Tibial nerve (tissue), 4 donors: Measurements from ENCODE around the gene CDKL4. TPM values are rescaled to one million over a fixed set of nuclear protein-coding genes. Genes with fewer than 3 reads are reported as not detected.
"Not testable (repeated sequence)": the region's sequence is repeated elsewhere in the genome, so short reads cannot be mapped to it uniquely, and the experiment has no call there.

ENCODE experiments used
- DNase-seq, 2 donors: peaks; one replicate each; pipeline ENCODE4 v3.0.0-alpha.2; 2019; ENCODE audit warnings: low spot score in 2 of 2
- H3K27ac ChIP-seq, 4 donors: fragments of 200-600 bp; sonication (generic) in 3 of 4; one replicate each; pipeline ENCODE4 v1.5.1; 2017 to 2019; ENCODE audit warnings: mild to moderate bottlenecking in 1 of 4
- H3K27me3 ChIP-seq, 2 donors: fragments of 200-600 bp; sonication (generic) in 1 of 2; one replicate each; pipeline versions ENCODE4 v1.5.1 to v1.6.0; 2017 to 2019
- H3K36me3 ChIP-seq, 3 donors: fragments of 200-600 bp; sonication (generic); one replicate each; pipeline ENCODE4 v1.5.1; 2018 to 2019
- H3K4me1 ChIP-seq, 4 donors: fragments of 200-600 bp; sonication (generic) in 3 of 4; one replicate each; pipeline ENCODE4 v1.5.1; 2017 to 2019
- H3K4me3 ChIP-seq, 4 donors: fragments of 200-600 bp; sonication (generic) in 3 of 4; one replicate each; pipeline ENCODE4 v1.5.1; 2017 to 2019; ENCODE audit warnings: mild to moderate bottlenecking in 1 of 4, moderate library complexity in 1 of 4
- H3K9me3 ChIP-seq, 4 donors: fragments of 200-600 bp; sonication (generic) in 3 of 4; one replicate each; pipeline ENCODE4 v1.5.1; 2017 to 2019
- EP300 ChIP-seq, 2 donors: sonication (generic); formaldehyde crosslinking; IDR thresholded peaks; one replicate each; pipeline ENCODE4 v1.6.1; 2017; ENCODE audit warnings: antibody characterized with exemption in 2 of 2, mild to moderate bottlenecking in 1 of 2
- POLR2A ChIP-seq, 2 donors: fragments of 450-650 bp; IDR thresholded peaks; one replicate each; pipeline ENCODE4 v1.6.1; 2017; ENCODE audit warnings: antibody characterized with exemption in 2 of 2, mild to moderate bottlenecking in 2 of 2, moderate library complexity in 2 of 2
- WGBS, 2 donors: methylation state at CpG; one replicate each; pipeline ENCODE4 v1.1.5; 2018; 5-methylcytosine and 5-hydroxymethylcytosine counted together
- total RNA-seq, 4 donors: library from RNA; depleted of rRNA; stranded (reverse); fragments of >200 nt; gene quantifications; one replicate each; pipeline ENCODE4 v1.1.0, GENCODE V29; 2016
- TF ChIP-seq, protein P1 (sequence below), 5 experiments: fragments of 200-600 bp in 3 of 5; fragments of 450-650 bp in 2 of 5; sonication (generic) in 3 of 5; IDR thresholded peaks; one replicate each; pipeline ENCODE4 v1.5.1; 2016 to 2019; ENCODE audit warnings: antibody characterized with exemption in 5 of 5, mild to moderate bottlenecking in 3 of 5, moderate library complexity in 2 of 5

Gene CDKL4
- total RNA-seq, 4 donors from 2014 or later: 0.22 to 0.42 TPM; not detected in 2

DNA sequence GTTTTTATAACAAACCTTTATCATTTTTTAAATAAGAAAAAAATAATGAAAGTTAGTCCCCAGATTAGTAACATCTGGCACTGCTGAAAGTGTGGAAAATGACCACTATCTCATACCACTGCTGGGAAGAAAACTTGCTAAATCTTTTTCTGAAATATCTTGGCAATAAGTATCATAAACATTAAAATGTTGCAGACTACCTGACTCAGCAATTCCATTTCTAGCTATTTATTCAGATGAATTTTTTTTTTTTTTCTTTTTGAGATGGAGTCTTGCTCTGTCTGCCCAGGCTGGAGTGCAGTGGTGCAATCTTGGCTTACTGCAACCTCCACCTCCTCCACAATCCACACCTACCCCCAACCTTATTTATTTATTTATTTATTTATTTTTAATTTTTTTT lies 87.7 kb downstream of the CDKL4 start:
- TF ChIP-seq, protein P1, sequence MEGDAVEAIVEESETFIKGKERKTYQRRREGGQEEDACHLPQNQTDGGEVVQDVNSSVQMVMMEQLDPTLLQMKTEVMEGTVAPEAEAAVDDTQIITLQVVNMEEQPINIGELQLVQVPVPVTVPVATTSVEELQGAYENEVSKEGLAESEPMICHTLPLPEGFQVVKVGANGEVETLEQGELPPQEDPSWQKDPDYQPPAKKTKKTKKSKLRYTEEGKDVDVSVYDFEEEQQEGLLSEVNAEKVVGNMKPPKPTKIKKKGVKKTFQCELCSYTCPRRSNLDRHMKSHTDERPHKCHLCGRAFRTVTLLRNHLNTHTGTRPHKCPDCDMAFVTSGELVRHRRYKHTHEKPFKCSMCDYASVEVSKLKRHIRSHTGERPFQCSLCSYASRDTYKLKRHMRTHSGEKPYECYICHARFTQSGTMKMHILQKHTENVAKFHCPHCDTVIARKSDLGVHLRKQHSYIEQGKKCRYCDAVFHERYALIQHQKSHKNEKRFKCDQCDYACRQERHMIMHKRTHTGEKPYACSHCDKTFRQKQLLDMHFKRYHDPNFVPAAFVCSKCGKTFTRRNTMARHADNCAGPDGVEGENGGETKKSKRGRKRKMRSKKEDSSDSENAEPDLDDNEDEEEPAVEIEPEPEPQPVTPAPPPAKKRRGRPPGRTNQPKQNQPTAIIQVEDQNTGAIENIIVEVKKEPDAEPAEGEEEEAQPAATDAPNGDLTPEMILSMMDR (IDR thresholded peaks at IDR 0.05): no peak
- TF ChIP-seq POLR2A (IDR thresholded peaks at IDR 0.05) (no peak), EP300 (IDR thresholded peaks at IDR 0.05) (no peak)

GRCh38 chr2:39155573-39155972 lies 88.2 kb downstream of the CDKL4 start:
- not testable (repeated sequence) for H3K27me3 ChIP-seq, H3K36me3 ChIP-seq, H3K4me1 ChIP-seq, H3K27ac ChIP-seq, DNase-seq, H3K9me3 ChIP-seq, H3K4me3 ChIP-seq
- 83% methylated on average over 4 of the region's 4 CpGs for WGBS, 2 donors

More for the DNA sequence above, 87.7 kb downstream of the CDKL4 start:
- no peak overlapping the region for H3K27ac ChIP-seq
- no peaks in the 10 kb centered on the region for H3K36me3 ChIP-seq
- DNase-seq: no peak
- H3K9me3 ChIP-seq: no peaks in the 10 kb centered on the region
- peaks cover 0 to 3% (median 0%) of the 10 kb centered on the region in 4 donors for H3K4me1 ChIP-seq
- no peak overlapping the region for H3K4me3 ChIP-seq
- no peaks in the 10 kb centered on the region for H3K27me3 ChIP-seq

GRCh38 chr2:39154944-39155343 lies 88.8 kb downstream of the CDKL4 start:
- H3K4me1 ChIP-seq: no peaks in the 10 kb centered on the region
- TF ChIP-seq EP300 (IDR thresholded peaks at IDR 0.05): no peak
- no peak for TF ChIP-seq POLR2A (IDR thresholded peaks at IDR 0.05)
- TF ChIP-seq, protein P1 (IDR thresholded peaks at IDR 0.05): no peak
- no peaks in the 10 kb centered on the region for H3K36me3 ChIP-seq
- DNase-seq: no peak
- WGBS, 2 donors: 82 to 84% methylated on average over 3 of the region's 3 CpGs
- no peak overlapping the region for H3K27ac ChIP-seq
- no peak overlapping the region for H3K4me3 ChIP-seq
- no peaks in the 10 kb centered on the region for H3K9me3 ChIP-seq
- no peaks in the 10 kb centered on the region for H3K27me3 ChIP-seq

- Histone ChIP-seq H3K4me1 (no peaks in the 10 kb centered on the region), H3K27me3 (no peaks in the 10 kb centered on the region), H3K4me3 (no peak overlapping the region), H3K27ac (no peak overlapping the region), H3K36me3 (no peaks in the 10 kb centered on the region), H3K9me3 (no peaks in the 10 kb centered on the region)
- no peak for TF ChIP-seq EP300 (IDR thresholded peaks at IDR 0.05)
- TF ChIP-seq, protein P1 (IDR thresholded peaks at IDR 0.05): no peak
- no peak for TF ChIP-seq POLR2A (IDR thresholded peaks at IDR 0.05)
- no peak for DNase-seq
- WGBS, 2 donors: 52 to 63% methylated on average over 1 of the region's 1 CpG
Observed at GRCh38 chr2:39153312-39153711, 90.5 kb downstream of the CDKL4 start.

- 84% methylated on average over 2 of the region's 2 CpGs for WGBS, 2 donors
- no peaks in the 10 kb centered on the region for H3K36me3 ChIP-seq
Observed at GRCh38 chr2:39152504-39152903, 91.3 kb downstream of the CDKL4 start.

More at GRCh38 chr2:39152504-39152903, 91.3 kb downstream of the CDKL4 start:
- Histone ChIP-seq H3K4me3 (no peak overlapping the region), H3K27me3 (no peaks in the 10 kb centered on the region), H3K27ac (no peak overlapping the region), H3K4me1 (no peaks in the 10 kb centered on the region), H3K9me3 (no peaks in the 10 kb centered on the region)
- TF ChIP-seq POLR2A (IDR thresholded peaks at IDR 0.05) (no peak), EP300 (IDR thresholded peaks at IDR 0.05) (no peak)
- TF ChIP-seq, protein P1 (IDR thresholded peaks at IDR 0.05): no peak
- no peak for DNase-seq
